Tibial artery (tissue), 4 donors: ENCODE results near the gene RBM33.
A peak's percentile ranks its signal among the peaks of the same experiment; 100 is the strongest.

Source experiments
- DNase-seq, 2 donors: peaks; one replicate each; pipeline ENCODE4 v3.0.0-alpha.2; 2019
- H3K27ac ChIP-seq, 2 donors: fragments of 200-600 bp; sonication (generic) in 1 of 2; 1 replicate in 1 of 2; 2 replicates in 1 of 2; pipeline ENCODE4 v1.5.1; 2018 to 2019; ENCODE audit warnings: mild to moderate bottlenecking in 1 of 2
- H3K27me3 ChIP-seq, 2 donors: fragments of 200-600 bp; sonication (generic) in 1 of 2; one replicate each; pipeline versions ENCODE4 v1.5.1 to v1.6.0; 2016 to 2019
- H3K36me3 ChIP-seq, 3 donors: fragments of 200-600 bp; sonication (generic) in 2 of 3; one replicate each; pipeline ENCODE4 v1.5.1; 2016 to 2019; ENCODE audit warnings: mild to moderate bottlenecking in 2 of 3
- H3K4me1 ChIP-seq, 4 donors: fragments of 200-600 bp; sonication (generic) in 2 of 4; 1 replicate in 3 of 4; 2 replicates in 1 of 4; pipeline ENCODE4 v1.5.1; 2016 to 2019
- H3K4me3 ChIP-seq, 2 donors: fragments of 200-600 bp; sonication (generic) in 1 of 2; 1 replicate in 1 of 2; 2 replicates in 1 of 2; pipeline ENCODE4 v1.5.1; 2018 to 2019; ENCODE audit warnings: mild to moderate bottlenecking in 2 of 2
- H3K9me3 ChIP-seq, 3 donors: fragments of 200-600 bp; sonication (generic) in 1 of 3; one replicate each; pipeline ENCODE4 v1.5.1; 2016 to 2019
- intact Hi-C: fragments of 100-400 bp; cut with DNase I; formaldehyde crosslinking; loops from one replicate; pipeline ENCODE4 v1.15.0; 2023; ENCODE audit warnings: low total_unique reads
- TF ChIP-seq, protein P1 (sequence below), 2 experiments: fragments of 200-600 bp in 1 of 2; fragments of 450-650 bp in 1 of 2; IDR thresholded peaks; one replicate each; pipeline ENCODE4 v1.5.1; 2017 to 2019; ENCODE audit warnings: antibody characterized with exemption in 2 of 2, mild to moderate bottlenecking in 1 of 2, moderate library complexity in 1 of 2

The RBM33 gene

DNA sequence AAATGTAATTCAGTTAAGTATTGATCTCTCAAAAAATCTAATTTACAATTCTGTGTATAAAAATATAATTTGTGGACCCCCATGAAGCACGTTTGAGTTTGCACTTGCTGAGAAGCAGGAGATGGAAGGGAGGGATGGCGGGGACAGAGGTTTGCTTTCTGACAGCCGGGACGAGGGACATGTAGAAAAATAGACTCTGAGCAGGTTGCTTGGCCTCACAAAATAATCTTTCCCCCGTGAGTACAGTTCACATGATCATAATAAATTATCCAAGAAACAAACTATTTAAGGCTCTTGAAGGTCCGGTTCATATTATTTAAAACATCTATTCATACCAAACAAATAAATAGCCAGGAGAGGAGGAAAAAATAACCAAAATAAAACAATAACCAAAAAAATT, 157.8 kb downstream of the RBM33 start:
- H3K9me3 ChIP-seq, result no peaks in the 10 kb centered on the region
- H3K27me3 ChIP-seq, result peaks cover 0 to 94% of the 10 kb centered on the region in 2 donors
- DNase-seq, result no peak
- H3K27ac ChIP-seq, result no peak overlapping the region
- H3K36me3 ChIP-seq, result no peaks in the 10 kb centered on the region
- TF ChIP-seq, protein P1, sequence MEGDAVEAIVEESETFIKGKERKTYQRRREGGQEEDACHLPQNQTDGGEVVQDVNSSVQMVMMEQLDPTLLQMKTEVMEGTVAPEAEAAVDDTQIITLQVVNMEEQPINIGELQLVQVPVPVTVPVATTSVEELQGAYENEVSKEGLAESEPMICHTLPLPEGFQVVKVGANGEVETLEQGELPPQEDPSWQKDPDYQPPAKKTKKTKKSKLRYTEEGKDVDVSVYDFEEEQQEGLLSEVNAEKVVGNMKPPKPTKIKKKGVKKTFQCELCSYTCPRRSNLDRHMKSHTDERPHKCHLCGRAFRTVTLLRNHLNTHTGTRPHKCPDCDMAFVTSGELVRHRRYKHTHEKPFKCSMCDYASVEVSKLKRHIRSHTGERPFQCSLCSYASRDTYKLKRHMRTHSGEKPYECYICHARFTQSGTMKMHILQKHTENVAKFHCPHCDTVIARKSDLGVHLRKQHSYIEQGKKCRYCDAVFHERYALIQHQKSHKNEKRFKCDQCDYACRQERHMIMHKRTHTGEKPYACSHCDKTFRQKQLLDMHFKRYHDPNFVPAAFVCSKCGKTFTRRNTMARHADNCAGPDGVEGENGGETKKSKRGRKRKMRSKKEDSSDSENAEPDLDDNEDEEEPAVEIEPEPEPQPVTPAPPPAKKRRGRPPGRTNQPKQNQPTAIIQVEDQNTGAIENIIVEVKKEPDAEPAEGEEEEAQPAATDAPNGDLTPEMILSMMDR (IDR thresholded peaks at IDR 0.05), result no peak
- intact Hi-C loops, result loop anchor here (10.0 kb wide), 1 partner anchor 1013 kb away; no protein-coding TSS in a partner anchor
- H3K4me3 ChIP-seq, result no peak overlapping the region
- H3K4me1 ChIP-seq, result peaks cover 0 to 45% (median 40%) of the 10 kb centered on the region in 4 donors

DNA sequence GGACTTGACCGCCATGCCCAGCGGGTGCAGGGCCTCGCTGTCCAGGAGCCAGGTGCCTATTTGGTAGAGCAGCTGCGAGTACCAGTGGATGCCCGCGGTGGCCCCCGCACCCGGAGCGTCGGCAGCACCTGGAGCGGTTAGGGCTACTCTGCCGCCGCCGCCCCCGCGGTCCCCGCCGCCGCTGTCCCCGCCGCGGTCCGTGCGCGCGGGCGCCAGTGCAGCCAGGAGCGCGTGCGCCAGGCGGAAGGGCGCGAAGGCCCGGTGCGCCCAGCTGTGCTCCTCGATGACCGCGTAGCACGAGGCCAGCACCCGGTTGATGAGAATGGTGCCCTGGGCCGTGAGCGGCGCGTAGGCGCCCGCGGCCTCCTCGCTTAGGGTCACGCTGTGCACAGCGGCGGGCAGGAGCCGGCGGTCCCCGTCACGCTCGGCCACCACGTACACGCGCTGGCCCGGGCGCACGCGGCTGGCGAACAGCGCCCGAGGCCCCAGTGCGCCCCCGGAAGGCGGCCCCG, 158.5 kb downstream of the RBM33 start:
- peak overlapping the region in 1 of 2 donors; percentile 43 for H3K4me3 ChIP-seq
- peaks cover 0 to 44% (median 39%) of the 10 kb centered on the region in 4 donors for H3K4me1 ChIP-seq
- no peak for DNase-seq
- intact Hi-C loops, result loop anchor here (10.0 kb wide), 1 partner anchor 1012 kb away; no protein-coding TSS in a partner anchor
- no peak overlapping the region for H3K27ac ChIP-seq
- H3K27me3 ChIP-seq, result peaks cover 0 to 94% of the 10 kb centered on the region in 2 donors
- no peaks in the 10 kb centered on the region for H3K36me3 ChIP-seq
- TF ChIP-seq, protein P1 (IDR thresholded peaks at IDR 0.05), result no peak
- no peaks in the 10 kb centered on the region for H3K9me3 ChIP-seq

DNA sequence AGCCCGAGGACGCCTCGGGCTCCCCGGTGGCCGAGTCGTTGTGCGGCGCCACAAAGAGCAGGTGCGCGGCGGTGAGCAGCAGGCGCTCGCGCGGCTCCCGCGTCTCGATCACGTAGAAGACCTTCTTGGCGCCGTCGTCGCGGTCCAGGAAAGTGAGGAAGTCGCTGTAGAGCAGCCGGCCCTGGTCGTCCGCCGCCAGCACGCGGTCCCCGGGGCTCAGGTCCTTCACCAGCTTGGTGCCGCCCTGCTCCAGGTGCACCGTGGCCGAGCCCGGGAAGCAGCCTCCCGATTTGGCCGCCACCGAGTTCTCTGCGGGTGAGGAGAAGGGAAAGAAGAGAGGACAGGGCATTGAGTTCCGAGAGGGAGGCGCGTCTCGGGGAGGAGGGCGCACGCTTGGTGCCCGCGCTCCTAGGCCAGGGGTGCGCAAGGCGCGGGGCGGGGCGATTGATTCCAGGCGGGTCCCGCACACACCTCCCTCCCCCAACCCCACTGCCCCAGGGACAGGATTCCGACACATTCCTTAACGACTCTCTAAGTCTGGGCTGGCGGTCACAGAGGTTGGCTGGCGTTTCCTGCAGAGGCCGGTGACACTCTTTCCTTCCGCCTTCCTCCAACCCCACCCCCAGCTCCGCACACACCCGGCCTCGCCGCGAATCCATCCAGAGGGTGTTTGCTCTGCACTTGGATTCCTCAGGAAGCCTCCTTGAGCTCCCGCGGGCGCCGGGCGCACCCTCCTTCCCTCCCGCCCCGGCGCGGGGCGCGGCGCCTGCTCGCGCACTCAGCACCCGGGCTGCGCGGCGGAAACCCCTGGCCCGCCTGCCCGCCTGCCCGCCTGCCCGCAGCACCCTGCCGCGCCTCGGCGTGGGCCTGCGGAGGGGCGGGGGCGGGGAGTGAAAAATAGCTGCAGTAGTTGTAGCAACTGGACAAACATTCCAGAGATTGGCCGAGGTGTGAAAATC, 159.2 kb downstream of the RBM33 start:
- TF ChIP-seq, protein P1 (IDR thresholded peaks at IDR 0.05), result no peak
- Histone ChIP-seq H3K27ac (no peak overlapping the region), H3K27me3 (peaks cover 0 to 95% of the 10 kb centered on the region in 2 donors), H3K9me3 (no peaks in the 10 kb centered on the region), H3K4me1 (peaks cover 0 to 51% (median 46%) of the 10 kb centered on the region in 4 donors), H3K36me3 (no peaks in the 10 kb centered on the region), H3K4me3 (peak overlapping the region; percentile 1 to 43)
- no peak for DNase-seq
- intact Hi-C loops, result loop anchor here (10.0 kb wide), 1 partner anchor 1011 kb away; no protein-coding TSS in a partner anchor

DNA sequence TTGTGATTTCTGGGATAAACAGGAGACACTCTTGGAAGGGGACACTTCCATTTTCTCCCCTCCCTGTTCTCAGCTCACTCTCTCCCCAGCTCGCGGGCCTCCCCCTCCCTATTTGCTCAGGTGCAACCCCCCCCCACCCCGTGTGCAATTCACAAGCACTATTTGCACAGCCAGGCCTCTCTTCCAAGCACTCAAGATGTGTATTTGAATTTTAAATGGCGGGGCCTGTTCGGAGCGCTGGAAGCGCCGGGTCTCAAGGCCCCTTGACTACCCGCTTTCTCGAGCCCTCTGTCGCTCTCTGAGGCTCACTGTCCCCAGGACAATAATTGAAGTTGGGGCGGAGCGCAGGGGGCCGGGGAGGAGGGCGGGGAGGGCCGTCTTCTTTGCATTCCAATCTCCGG, 160.0 kb downstream of the RBM33 start:
- Histone ChIP-seq H3K9me3 (no peaks in the 10 kb centered on the region), H3K4me3 (peak overlapping the region in 1 of 2 donors; percentile 43), H3K36me3 (no peaks in the 10 kb centered on the region), H3K27ac (no peak overlapping the region), H3K27me3 (peaks cover 0 to 98% of the 10 kb centered on the region in 2 donors), H3K4me1 (peaks cover 0 to 59% (median 53%) of the 10 kb centered on the region in 4 donors)
- DNase-seq, result no peak
- TF ChIP-seq, protein P1 (IDR thresholded peaks at IDR 0.05), result no peak
- intact Hi-C loops, result loop anchor here (10.0 kb wide), 1 partner anchor 1010 kb away; no protein-coding TSS in a partner anchor

DNA sequence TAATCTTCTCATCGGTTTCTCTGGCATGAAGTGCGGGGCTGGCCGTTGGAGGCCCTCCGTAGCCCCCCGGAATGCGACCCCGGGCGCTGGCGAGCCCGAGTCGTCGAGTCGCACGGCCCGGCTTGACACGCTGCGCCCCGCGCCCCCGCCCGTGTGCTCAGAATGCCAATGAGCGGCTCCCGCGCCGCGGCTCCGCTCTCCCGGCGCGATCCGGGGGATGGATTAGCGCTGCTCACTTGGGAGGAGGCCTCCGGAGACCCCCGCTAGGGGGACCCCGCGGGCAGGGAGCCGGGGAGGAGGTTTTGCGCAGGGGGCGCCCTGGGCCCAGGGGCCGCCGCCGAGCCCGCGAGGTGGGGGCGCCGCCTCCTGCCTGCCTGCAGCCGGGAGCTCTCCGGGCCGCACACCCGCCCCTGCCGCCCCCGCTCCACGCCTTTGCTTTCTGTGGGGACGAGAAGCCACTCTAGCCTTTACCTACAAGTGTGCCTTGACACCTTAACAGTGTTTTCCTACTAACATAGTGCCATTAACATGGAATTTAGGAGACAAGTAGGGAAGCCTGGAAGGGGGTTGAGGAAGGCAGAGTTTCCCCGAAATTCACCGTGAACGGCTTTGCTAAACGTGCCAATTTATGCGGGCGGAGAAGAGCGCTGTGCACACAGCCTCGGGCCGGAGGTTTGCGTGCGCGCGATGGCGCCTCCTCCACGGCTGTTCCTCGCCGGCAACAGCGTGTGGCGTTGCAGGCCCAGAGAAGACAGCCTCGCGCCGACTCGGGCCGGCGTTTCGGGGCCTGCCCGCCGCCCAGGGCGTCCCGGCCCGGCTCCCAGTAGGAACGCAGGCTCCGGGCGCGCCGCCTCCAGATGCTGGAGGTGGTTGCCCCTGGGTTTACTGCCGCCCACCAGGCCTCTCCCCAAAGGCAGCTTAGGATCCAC, 160.7 kb downstream of the RBM33 start:
- no peaks in the 10 kb centered on the region for H3K36me3 ChIP-seq
- no peak for DNase-seq
- TF ChIP-seq, protein P1 (IDR thresholded peaks at IDR 0.05), result no peak
- H3K4me3 ChIP-seq, result peak overlapping the region; percentile 29 to 43
- intact Hi-C loops, result loop anchor here (10.0 kb wide), 1 partner anchor 1010 kb away; no protein-coding TSS in a partner anchor
- H3K27ac ChIP-seq, result no peak overlapping the region
- H3K4me1 ChIP-seq, result peaks cover 0 to 66% (median 59%) of the 10 kb centered on the region in 4 donors
- no peaks in the 10 kb centered on the region for H3K9me3 ChIP-seq
- peaks cover 0 to 98% of the 10 kb centered on the region in 2 donors for H3K27me3 ChIP-seq
